ENCODE data around the gene PTPRM.

- TF ChIP-seq CTCF (IDR thresholded peaks at IDR 0.05) = no peak
- TF ChIP-seq POLR2AphosphoS5 (IDR thresholded peaks at IDR 0.05) = no peak
- no peak for TF ChIP-seq EP300 (IDR thresholded peaks at IDR 0.05)
These were observed 90.8 kb downstream of the PTPRM start for GRCh38 chr18:7657937-7658336.

Measured in esophagus muscularis mucosa (tissue), 4 donors.